Activated CD4-positive, alpha-beta T cell treated with anti-CD3 and anti-CD28 coated beads, Interleukin-2, amount 50 U/mL, for 1 hour (primary cell): ENCODE measurements around the gene CSHL1.
"Not testable (repeated sequence)": the region's sequence is repeated elsewhere in the genome, so short reads cannot be mapped to it uniquely, and the experiment has no call there.

Experiments used
- DNase-seq: peaks from one replicate; pipeline ENCODE4 v3.0.0-alpha.2; 2020

CSHL1 gene

GRCh38 chr17:63881935-63882601 lies 29.0 kb downstream of the CSHL1 start, which contains the start of gene GH2:
Gene GH2 (minus strand): TSS chr17:63881944. CDS start chr17:63881801, 143 bp downstream.
- peak; percentile 61 for DNase-seq

- DNase-seq: not testable (repeated sequence)
Observed at GRCh38 chr17:63881337-63881736, 29.7 kb downstream of the CSHL1 start.

- no peak for DNase-seq
Observed at GRCh38 chr17:63880706-63881105, 30.4 kb downstream of the CSHL1 start.

GRCh38 chr17:63878413-63878812 lies 32.6 kb downstream of the CSHL1 start:
- not testable (repeated sequence) for DNase-seq

- not testable (repeated sequence) for DNase-seq
Observed at GRCh38 chr17:63874693-63875092, 36.4 kb downstream of the CSHL1 start.

- not testable (repeated sequence) for DNase-seq
Observed at GRCh38 chr17:63874061-63874626, 36.9 kb downstream of the CSHL1 start.

GRCh38 chr17:63873577-63873976 lies 37.5 kb downstream of the CSHL1 start, which contains the start of gene CSH2:
Gene CSH2 (minus strand): TSS chr17:63873677. CDS start chr17:63873614, 63 bp downstream.
- DNase-seq: not testable (repeated sequence)

GRCh38 chr17:63871646-63872365 lies 39.3 kb downstream of the CSHL1 start:
- DNase-seq: not testable (repeated sequence)

GRCh38 chr17:63870292-63870665 lies 40.8 kb downstream of the CSHL1 start:
- not testable (repeated sequence) for DNase-seq

- DNase-seq: not testable (repeated sequence)
Observed at GRCh38 chr17:63869491-63870291, 41.4 kb downstream of the CSHL1 start.

- DNase-seq: not testable (repeated sequence)
Observed at GRCh38 chr17:63866625-63867024, 44.4 kb downstream of the CSHL1 start.
